Hepatocyte (in vitro differentiated cells): ENCODE measurements around the gene ABCC3. TPM values are rescaled to one million over a fixed set of nuclear protein-coding genes. Genes with fewer than 3 reads are reported as not detected.

Experiments
- DNase-seq: peaks from one replicate; pipeline ENCODE4 v3.0.0-alpha.2; 2016; ENCODE audit warnings: low spot score
- H2AFZ ChIP-seq: fragments of 200-600 bp; sonication (generic); 2 replicates; pipeline ENCODE4 v1.6.0; 2016; ENCODE audit warnings: antibody characterized with exemption, mild to moderate bottlenecking
- H3K27ac ChIP-seq: fragments of 200-600 bp; sonication (generic); 2 replicates; pipeline ENCODE4 v1.5.1; 2016; ENCODE audit warnings: mild to moderate bottlenecking
- H3K27me3 ChIP-seq: fragments of 200-600 bp; sonication (generic); 2 replicates; pipeline ENCODE4 v1.6.1; 2016
- H3K36me3 ChIP-seq: fragments of 200-600 bp; sonication (generic); replicated peaks from 2 replicates; pipeline ENCODE4 v1.5.1; 2016; ENCODE audit warnings: low read depth; ENCODE audit not compliant: insufficient read depth
- H3K4me1 ChIP-seq: fragments of 200-600 bp; sonication (generic); 2 replicates; pipeline ENCODE4 v1.5.1; 2016; ENCODE audit warnings: mild to moderate bottlenecking, moderate library complexity; ENCODE audit not compliant: insufficient read depth
- H3K4me2 ChIP-seq: fragments of 200-600 bp; sonication (generic); 2 replicates; pipeline ENCODE4 v1.6.0; 2016
- H3K4me3 ChIP-seq: fragments of 200-600 bp; sonication (generic); 2 replicates; pipeline ENCODE4 v1.5.1; 2016; ENCODE audit warnings: mild to moderate bottlenecking
- H3K79me2 ChIP-seq: fragments of 200-600 bp; sonication (generic); 2 replicates; pipeline ENCODE4 v1.6.0; 2017; ENCODE audit warnings: mild to moderate bottlenecking
- H3K9me2 ChIP-seq: fragments of 200-600 bp; sonication (generic); replicated peaks from 2 replicates; pipeline ENCODE4 v1.6.0; 2017; ENCODE audit warnings: mild to moderate bottlenecking; ENCODE audit not compliant: insufficient read depth
- H3K9me3 ChIP-seq: fragments of 200-600 bp; sonication (generic); 2 replicates; pipeline ENCODE4 v1.5.1; 2016; ENCODE audit warnings: low read depth, mild to moderate bottlenecking
- H4K20me1 ChIP-seq: fragments of 200-600 bp; sonication (generic); 2 replicates; pipeline ENCODE4 v1.6.0; 2016; ENCODE audit warnings: mild to moderate bottlenecking; ENCODE audit not compliant: insufficient read depth, poor library complexity, severe bottlenecking
- CTCF ChIP-seq: fragments of 200-600 bp; sonication (generic); IDR thresholded peaks from 2 replicates; pipeline ENCODE4 v1.5.1; 2016; ENCODE audit warnings: antibody characterized with exemption, mild to moderate bottlenecking; ENCODE audit not compliant: poor library complexity
- EZH2 ChIP-seq: fragments of 200-600 bp; sonication (generic); IDR thresholded peaks from 2 replicates; pipeline ENCODE4 v1.6.1; 2016; ENCODE audit warnings: antibody characterized with exemption, mild to moderate bottlenecking, borderline replicate concordance
- EZH2phosphoT487 ChIP-seq: fragments of 200-600 bp; sonication (generic); IDR thresholded peaks from one replicate; pipeline ENCODE4 v1.6.1; 2018; ENCODE audit warnings: antibody characterized with exemption, mild to moderate bottlenecking, low read depth, moderate library complexity; ENCODE audit not compliant: unreplicated experiment, severe bottlenecking
- WGBS: methylation state at CpG from one replicate; pipeline ENCODE4 v1.1.6; 2016; ENCODE audit warnings: low lambda C conversion rate; ENCODE audit errors: missing lambda C conversion rate; 5-methylcytosine and 5-hydroxymethylcytosine counted together
- polyA plus RNA-seq: library from polyadenylated mRNA; unstranded; fragments of >200 nt; fragmentation: Nextera tagmentation; extraction: Ambion mirVana; gene quantifications from 2 replicates; pipeline ENCODE4 v1.2.1, GENCODE V29; 2016
- total RNA-seq: library from RNA; depleted of rRNA; stranded (reverse); fragments of >200 nt; gene quantifications from 2 replicates; pipeline ENCODE4 v1.2.3, GENCODE V29; 2014

Gene ABCC3
- total and polyA plus RNA-seq, 2 experiments from 2014 or later = 16.9 to 18.1 TPM

DNA sequence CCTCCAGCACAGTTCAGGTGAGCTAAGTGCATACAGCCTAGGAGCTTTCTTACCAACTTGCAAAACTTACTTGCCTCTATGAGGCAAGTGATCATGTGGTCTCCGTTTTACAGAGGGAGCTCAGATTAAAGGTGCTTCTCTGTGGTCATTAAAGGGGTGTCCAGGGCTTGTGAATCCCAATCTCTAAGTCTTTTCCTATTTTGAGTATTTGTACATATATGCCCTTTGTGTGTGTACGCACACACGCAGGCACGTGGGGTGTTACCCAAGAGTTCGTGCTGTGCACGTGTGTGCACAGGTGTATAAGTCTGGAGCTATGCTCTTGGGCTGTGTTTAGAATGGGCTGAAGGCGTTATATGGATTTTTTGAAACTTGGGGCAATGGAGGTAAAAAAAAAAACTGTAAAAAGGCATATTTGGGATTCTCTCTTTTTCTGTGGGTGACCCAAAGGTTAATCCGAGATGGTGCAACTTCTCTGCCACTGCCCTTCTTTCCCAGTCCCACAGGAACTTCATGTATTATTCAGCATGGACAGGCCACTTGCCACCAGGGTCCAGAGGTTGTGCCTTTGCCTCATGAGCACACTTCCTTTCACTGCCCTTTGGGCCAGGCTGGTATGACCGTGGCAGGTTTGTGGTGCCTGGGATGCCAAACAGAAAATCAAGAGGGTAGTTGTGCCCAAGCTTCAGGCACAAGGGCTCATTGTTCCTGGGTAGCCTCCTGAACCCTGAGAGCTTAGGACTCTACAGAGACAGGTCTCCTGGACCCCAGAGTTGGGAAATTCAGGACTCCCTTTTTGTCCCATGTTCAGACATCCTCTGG is 1.5 kb downstream of the ABCC3 start:
- H3K27me3 ChIP-seq = peaks cover 29% of the 10 kb centered on the region
- H3K4me1 ChIP-seq = peaks cover 45% of the 10 kb centered on the region
- no peaks in the 10 kb centered on the region for H3K36me3 ChIP-seq
- no peak overlapping the region for H3K4me3 ChIP-seq
- peak overlapping the region; percentile 12 for H3K27ac ChIP-seq
- TF ChIP-seq CTCF (no peak), EZH2 (no peak), EZH2phosphoT487 (no peak)
- no peak overlapping the region for H2AFZ ChIP-seq
- H3K9me3 ChIP-seq = no peaks in the 10 kb centered on the region
- no peaks in the 10 kb centered on the region for H3K79me2 ChIP-seq
- H3K4me2 ChIP-seq = peak overlapping the region; percentile 97
- 88% methylated on average over 9 of the region's 9 CpGs for whole genome bisulfite sequencing
- no peak for DNase-seq
- H3K9me2 ChIP-seq = no peaks in the 10 kb centered on the region
- no peaks in the 10 kb centered on the region for H4K20me1 ChIP-seq

DNA sequence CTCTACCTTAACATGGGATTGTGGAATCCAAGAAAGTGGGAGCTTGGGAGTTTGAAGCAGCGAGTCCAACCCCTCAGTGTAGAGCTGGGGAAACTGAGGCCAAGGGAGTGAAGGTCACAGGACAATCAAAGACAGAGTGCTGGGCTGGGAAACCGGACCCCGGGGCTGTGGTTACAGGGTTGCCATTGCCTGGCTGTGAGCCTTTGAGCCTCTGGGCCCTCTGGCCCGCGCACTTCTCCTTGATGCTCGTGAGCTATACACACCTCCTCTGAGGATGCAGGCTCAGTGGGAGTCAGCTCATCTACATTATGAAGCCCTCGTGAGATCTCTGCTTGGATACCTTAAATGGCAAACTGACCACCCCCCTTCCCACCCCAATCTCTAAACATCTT is 2.1 kb downstream of the ABCC3 start:
- Histone ChIP-seq H4K20me1 (no peaks in the 10 kb centered on the region), H3K9me2 (no peaks in the 10 kb centered on the region), H3K4me1 (peaks cover 51% of the 10 kb centered on the region), H3K79me2 (no peaks in the 10 kb centered on the region), H3K9me3 (no peaks in the 10 kb centered on the region), H3K36me3 (no peaks in the 10 kb centered on the region), H3K27ac (no peak overlapping the region), H3K4me2 (peak overlapping the region; percentile 97), H3K27me3 (peaks cover 29% of the 10 kb centered on the region), H3K4me3 (no peak overlapping the region), H2AFZ (no peak overlapping the region)
- no peak for DNase-seq
- TF ChIP-seq EZH2 (no peak), EZH2phosphoT487 (no peak), CTCF (no peak)
- 90% methylated on average over 7 of the region's 7 CpGs for WGBS

DNA sequence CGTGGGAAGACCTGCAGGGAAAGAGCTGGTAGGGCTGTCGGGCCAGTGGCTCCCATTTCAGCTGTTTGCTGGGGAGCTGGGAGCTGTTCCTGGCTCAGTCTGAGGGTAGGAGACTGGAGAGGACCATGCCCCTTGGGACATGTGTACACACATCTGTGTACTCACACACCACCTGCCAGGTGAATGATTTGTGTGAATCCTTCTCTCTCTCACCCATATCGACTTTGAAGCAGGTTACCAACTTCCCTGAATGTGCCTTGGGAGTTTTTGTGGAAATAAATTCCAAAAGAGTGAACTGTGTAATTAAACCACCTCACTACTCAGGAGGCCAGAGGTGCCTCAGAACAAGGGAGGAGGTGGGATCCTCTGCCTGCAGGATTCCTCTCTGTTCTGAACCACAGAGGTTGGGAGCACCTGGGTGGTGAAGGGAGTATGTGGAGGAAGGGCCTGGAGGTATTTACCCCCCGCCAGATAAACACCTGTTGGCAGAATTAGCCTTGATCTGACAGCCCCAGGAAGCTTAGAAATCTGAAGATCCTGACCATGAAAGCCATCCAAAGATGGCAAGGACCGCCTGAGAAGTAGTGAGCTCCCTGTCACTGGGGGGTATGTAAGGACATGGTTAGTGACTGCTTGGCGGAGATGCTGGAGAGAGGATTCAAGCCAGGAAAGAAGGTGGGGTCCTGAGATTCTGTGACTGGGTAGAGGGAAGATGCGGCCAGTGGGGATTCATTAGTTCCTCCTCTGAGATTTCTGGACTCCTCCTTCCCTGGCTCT is 3.3 kb downstream of the ABCC3 start:
- no peaks in the 10 kb centered on the region for H4K20me1 ChIP-seq
- no peaks in the 10 kb centered on the region for H3K9me3 ChIP-seq
- no peaks in the 10 kb centered on the region for H3K9me2 ChIP-seq
- H3K4me1 ChIP-seq = peaks cover 57% of the 10 kb centered on the region
- peaks cover 29% of the 10 kb centered on the region for H3K27me3 ChIP-seq
- no peaks in the 10 kb centered on the region for H3K36me3 ChIP-seq
- no peak overlapping the region for H3K4me3 ChIP-seq
- 77% methylated on average over 7 of the region's 7 CpGs for WGBS
- no peak for TF ChIP-seq EZH2
- no peak for TF ChIP-seq CTCF
- no peak for TF ChIP-seq EZH2phosphoT487
- H3K27ac ChIP-seq = peak overlapping the region; percentile 63
- no peak overlapping the region for H2AFZ ChIP-seq
- no peak overlapping the region for H3K4me2 ChIP-seq
- no peak for DNase-seq
- H3K79me2 ChIP-seq = no peaks in the 10 kb centered on the region
